HepG2 (cell line): ENCODE measurements around the gene C14orf180.

Experiments
- CTCF ChIP-seq: sonication (generic); formaldehyde crosslinking; IDR thresholded peaks from 2 replicates; pipeline ENCODE4 v1.5.0; 2020; ENCODE audit warnings: mild to moderate bottlenecking, missing genetic modification reagents, moderate library complexity
- IRF2 ChIP-seq: IDR thresholded peaks from 2 replicates; pipeline ENCODE4 v1.6.1; 2018; ENCODE audit warnings: missing genetic modification reagents, missing compliant biosample characterization
- MAZ ChIP-seq, 2 experiments: sonication (generic) in 1 of 2; formaldehyde crosslinking in 1 of 2; IDR thresholded peaks; 2 replicates each; pipeline versions ENCODE4 v1.5.0 to v1.6.1; 2012 to 2020; ENCODE audit warnings: low read depth in 2 of 2, mild to moderate bottlenecking in 2 of 2, borderline replicate concordance in 1 of 2, improper control_type of control experiment in 1 of 2, low read length in 1 of 2, missing genetic modification reagents in 1 of 2, moderate library complexity in 1 of 2
- MXI1 ChIP-seq: IDR thresholded peaks from 3 replicates; pipeline ENCODE4 v1.6.1; 2012; ENCODE audit warnings: low read depth, low read length, inconsistent platforms, borderline replicate concordance
- ZNF274 ChIP-seq: sonication (generic); formaldehyde crosslinking; IDR thresholded peaks from 2 replicates; pipeline ENCODE4 v1.5.1; 2020; ENCODE audit warnings: mild to moderate bottlenecking, missing genetic modification reagents
- ZNF431 ChIP-seq: sonication (generic); formaldehyde crosslinking; IDR thresholded peaks from 2 replicates; pipeline ENCODE4 v1.9.0; 2022; ENCODE audit warnings: missing genetic modification reagents, low read depth, mild to moderate bottlenecking, borderline replicate concordance
- TF ChIP-seq, protein P1 (sequence below): sonication (generic); formaldehyde crosslinking; IDR thresholded peaks from 2 replicates; pipeline ENCODE4 v1.4.0; 2020; ENCODE audit warnings: missing genetic modification reagents

DNA sequence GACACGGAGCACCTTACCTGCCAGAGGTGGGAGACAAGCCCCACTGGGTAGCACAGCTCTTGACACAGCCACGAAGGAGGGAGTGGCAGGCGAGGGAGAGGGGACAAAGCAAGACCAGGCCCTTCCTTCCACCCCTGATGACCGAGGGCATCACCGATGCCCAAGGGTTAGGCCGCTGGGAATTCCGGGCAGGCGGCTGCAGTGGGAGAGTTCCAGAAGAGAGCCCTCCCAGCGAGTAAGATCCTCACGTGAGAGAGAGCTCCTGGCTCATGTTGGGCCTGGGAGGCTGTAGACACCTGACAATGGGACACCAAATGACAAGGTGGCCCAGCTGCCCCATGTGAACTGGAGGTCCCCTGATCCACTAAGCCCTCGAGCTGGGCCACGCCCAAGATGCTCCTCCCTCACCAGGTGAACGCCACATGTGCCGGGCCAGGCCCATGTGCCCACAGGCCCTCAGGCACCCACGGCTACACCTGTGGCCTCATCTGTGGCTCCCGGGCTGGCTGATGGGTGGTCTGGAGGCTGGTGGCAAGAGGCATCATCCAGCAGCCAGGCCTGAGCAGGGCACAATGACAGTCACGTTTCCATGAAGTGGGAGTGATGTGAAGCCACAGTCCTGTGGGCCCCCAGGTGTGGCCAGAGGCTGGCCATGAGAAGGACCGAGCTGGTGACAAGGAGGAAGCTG, 32.1 kb upstream of the C14orf180 start:
- TF ChIP-seq CTCF (CRISPR knock-in tag), result no peak
- TF ChIP-seq IRF2 (CRISPR knock-in tag), result no peak
- TF ChIP-seq MXI1, result no peak
- no peak for TF ChIP-seq ZNF274 (CRISPR knock-in tag)
- no peak for TF ChIP-seq MAZ (IDR thresholded peaks at IDR 0.05; ENCODE audit: borderline replicate concordance, low read depth, low read length)
- TF ChIP-seq MAZ (CRISPR knock-in tag; IDR thresholded peaks at IDR 0.05; ENCODE audit: low read depth), result no peak
- no peak for TF ChIP-seq ZNF431 (CRISPR knock-in tag)
- TF ChIP-seq, protein P1, sequence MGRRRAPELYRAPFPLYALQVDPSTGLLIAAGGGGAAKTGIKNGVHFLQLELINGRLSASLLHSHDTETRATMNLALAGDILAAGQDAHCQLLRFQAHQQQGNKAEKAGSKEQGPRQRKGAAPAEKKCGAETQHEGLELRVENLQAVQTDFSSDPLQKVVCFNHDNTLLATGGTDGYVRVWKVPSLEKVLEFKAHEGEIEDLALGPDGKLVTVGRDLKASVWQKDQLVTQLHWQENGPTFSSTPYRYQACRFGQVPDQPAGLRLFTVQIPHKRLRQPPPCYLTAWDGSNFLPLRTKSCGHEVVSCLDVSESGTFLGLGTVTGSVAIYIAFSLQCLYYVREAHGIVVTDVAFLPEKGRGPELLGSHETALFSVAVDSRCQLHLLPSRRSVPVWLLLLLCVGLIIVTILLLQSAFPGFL (CRISPR knock-in tag), result no peak
